ENCODE data around the gene L1CAM. TPM values are rescaled to one million over a fixed set of nuclear protein-coding genes. Genes with fewer than 3 reads are reported as not detected.

Gene L1CAM
- total and polyA plus RNA-seq, 9 of the 15 experiments (the other 6 are each of a cell fraction or from before 2014, with no cell fraction given): 0.09 to 0.86 (median 0.26) TPM; not detected in 3

DNA sequence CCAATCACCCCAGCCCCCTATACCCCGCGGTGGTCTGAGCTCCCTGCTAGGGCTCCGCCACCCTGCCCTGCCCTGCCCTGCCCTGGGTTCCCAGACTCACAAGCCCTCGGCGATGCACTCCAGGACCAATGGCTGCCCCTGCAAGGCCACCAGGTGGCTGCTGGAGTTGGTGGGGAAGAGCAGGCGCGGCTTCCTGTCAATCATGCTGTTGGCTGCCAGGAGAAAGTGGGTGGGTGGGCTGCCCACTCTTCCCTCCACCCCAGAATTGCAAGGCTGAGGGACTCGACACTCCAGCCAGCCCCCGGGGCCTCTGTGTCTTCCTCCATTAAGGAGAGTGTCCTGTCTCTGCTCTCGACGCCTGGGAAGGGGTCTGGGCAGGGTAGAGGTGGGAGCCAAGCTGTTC, 15.7 kb downstream of the L1CAM start:
- Histone ChIP-seq H3K4me1 (replicated peaks in 1 of 2; ENCODE audit: control insufficient read depth in 2 of 2, insufficient read depth in 2 of 2, low read length in 2 of 2) (peaks cover 0 to 18% of the 10 kb centered on the region in 2 experiments; a peak in 2 of 5 replicates), H4K20me1 (replicated peaks; ENCODE audit: control insufficient read depth, insufficient read depth, low read length) (0 out of 2 replicates have a peak, but pooled peaks cover 17% of the 10 kb centered on the region), H2AFZ (ENCODE audit: low read depth, low read length) (no peak overlapping the region), H3K36me3 (ENCODE audit: control insufficient read depth, insufficient read depth, low read length) (no peaks in the 10 kb centered on the region), H3K9me1 (ENCODE audit: control insufficient read depth, insufficient read depth, low read length) (no peaks in the 10 kb centered on the region), H3K9ac (ENCODE audit: insufficient read depth in 1 of 2, low read depth in 2 of 2, low read length in 2 of 2) (no peak overlapping the region), H3K79me2 (ENCODE audit: control insufficient read depth, insufficient read depth, low read length) (no peaks in the 10 kb centered on the region), H3K4me2 (ENCODE audit: insufficient read depth, low read length) (no peak overlapping the region), H3K27ac (ENCODE audit: extremely low read depth, low read depth, low read length) (no peak overlapping the region), H3K27me3 (ENCODE audit: control insufficient read depth in 2 of 2, insufficient read depth in 2 of 2, low read length in 2 of 2) (peaks cover 9 to 72% of the 10 kb centered on the region in 2 experiments; a peak in 3 of 5 replicates), H3K9me3 (replicated peaks; ENCODE audit: control insufficient read depth, insufficient read depth, low read depth, low read length) (no peaks in the 10 kb centered on the region), H3K4me3 (no peak overlapping the region)
- in situ Hi-C loops (cut with MboI): no loop called here
- no peak for TF ChIP-seq CBX1 (IDR thresholded peaks at IDR 0.05; ENCODE audit: low read depth)
- TF ChIP-seq PKNOX1 (IDR thresholded peaks at IDR 0.05): peak; percentile 28; the same call in 1 of the 2 replicates
- ChIA-PET CTCF (ENCODE audit: low intra/inter-chr PET ratio) (no interaction called here), POLR2A (no interaction called here)
- DNase-seq (ENCODE audit: extremely low read depth in 1 of 4, low spot score in 3 of 4) (no peak), FAIRE-seq (no peak), ATAC-seq (no peak)
- WGBS (ENCODE audit: insufficient coverage, low coverage, missing lambda C conversion rate): 10% methylated on average over 8 of the region's 11 CpGs
- intact Hi-C loops (cut with micrococcal nuclease): no loop called here
- BruUV-seq (replicated peaks): no TSS peak

DNA sequence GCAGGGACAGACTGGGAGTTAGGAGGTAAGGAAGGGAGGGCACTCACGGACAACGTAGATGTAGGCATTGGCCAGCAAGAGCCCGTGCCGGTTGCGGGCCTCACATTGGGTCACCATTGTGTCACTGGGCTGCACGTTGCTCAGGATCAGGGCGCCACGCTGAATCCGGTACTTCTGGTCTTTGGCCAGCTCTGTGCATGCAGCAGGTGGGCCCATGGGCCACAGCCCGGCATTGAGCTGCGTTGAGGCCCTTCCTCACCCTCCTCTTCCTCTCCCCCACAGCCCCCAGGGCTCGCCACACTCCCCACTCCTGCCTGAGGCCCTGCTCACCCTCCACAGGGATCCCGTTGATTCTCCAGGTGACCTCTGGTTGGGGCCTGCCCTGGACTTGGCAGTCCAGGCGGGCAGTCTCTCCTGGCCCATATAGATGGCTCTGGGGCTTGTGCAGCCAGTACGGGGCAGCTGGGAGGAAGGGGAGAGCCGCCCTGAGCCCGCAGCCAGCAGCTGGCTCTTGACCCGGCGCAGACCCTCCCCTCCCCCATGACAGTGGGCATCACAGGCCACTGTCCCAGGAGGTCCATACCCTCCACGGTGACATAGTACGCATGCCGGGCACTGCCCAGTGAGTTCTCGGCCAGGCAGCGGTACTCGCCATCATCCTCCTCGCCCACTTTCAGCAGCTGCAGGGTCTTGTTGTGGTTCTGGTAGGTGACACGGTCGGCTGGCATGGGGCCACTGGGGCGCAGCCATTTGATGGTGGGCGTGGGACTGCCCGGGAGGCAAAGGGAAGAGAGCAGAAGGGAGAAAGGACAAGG, 16.3 kb downstream of the L1CAM start:
- no peak overlapping the region for H3K27ac ChIP-seq (ENCODE audit: extremely low read depth, low read depth, low read length)
- H3K4me2 ChIP-seq (ENCODE audit: insufficient read depth, low read length): no peak overlapping the region
- ATAC-seq: no peak
- ChIA-PET POLR2A (no interaction called here), CTCF (ENCODE audit: low intra/inter-chr PET ratio) (no interaction called here)
- no peak overlapping the region for H2AFZ ChIP-seq (ENCODE audit: low read depth, low read length)
- BruUV-seq (replicated peaks): no TSS peak
- H3K9ac ChIP-seq (ENCODE audit: insufficient read depth in 1 of 2, low read depth in 2 of 2, low read length in 2 of 2): no peak overlapping the region
- H3K4me3 ChIP-seq: no peak overlapping the region
- 12% methylated on average over 15 of the region's 31 CpGs for WGBS (ENCODE audit: insufficient coverage, low coverage, missing lambda C conversion rate)
- intact Hi-C loops (cut with micrococcal nuclease) (no loop called here), in situ Hi-C loops (cut with MboI) (no loop called here)
- H3K79me2 ChIP-seq (ENCODE audit: control insufficient read depth, insufficient read depth, low read length): no peaks in the 10 kb centered on the region
- H3K9me1 ChIP-seq (ENCODE audit: control insufficient read depth, insufficient read depth, low read length): no peaks in the 10 kb centered on the region
- H3K9me3 ChIP-seq (replicated peaks; ENCODE audit: control insufficient read depth, insufficient read depth, low read depth, low read length): no peaks in the 10 kb centered on the region
- H3K4me1 ChIP-seq (replicated peaks in 1 of 2; ENCODE audit: control insufficient read depth in 2 of 2, insufficient read depth in 2 of 2, low read length in 2 of 2): peaks cover 0 to 21% of the 10 kb centered on the region in 2 experiments; a peak in 2 of 5 replicates
- H3K36me3 ChIP-seq (ENCODE audit: control insufficient read depth, insufficient read depth, low read length): no peaks in the 10 kb centered on the region
- no peak for DNase-seq (ENCODE audit: extremely low read depth in 1 of 4, low spot score in 3 of 4)
- 0 out of 2 replicates have a peak, but pooled peaks cover 12% of the 10 kb centered on the region for H4K20me1 ChIP-seq (replicated peaks; ENCODE audit: control insufficient read depth, insufficient read depth, low read length)
- H3K27me3 ChIP-seq (ENCODE audit: control insufficient read depth in 2 of 2, insufficient read depth in 2 of 2, low read length in 2 of 2): peaks cover 9 to 77% of the 10 kb centered on the region in 2 experiments; a peak in 3 of 5 replicates
- no peak for FAIRE-seq
- TF ChIP-seq NFIC (IDR thresholded peaks at IDR 0.05): no peak
- no peak for TF ChIP-seq NFE2L1 (tag; IDR thresholded peaks at IDR 0.05; ENCODE audit: borderline replicate concordance, low read depth)
- TF ChIP-seq STAT6 (CRISPR knock-in tag; IDR thresholded peaks at IDR 0.05): no peak

Measured in K562 (cell line).